HFFc6 (cell line): ENCODE measurements around the gene HS3ST4. TPM values are rescaled to one million over a fixed set of nuclear protein-coding genes. Genes with fewer than 3 reads are reported as not detected.

Source experiments
- DNase-seq: peaks from one replicate; pipeline ENCODE4 v3.0.0-alpha.2; 2018
- H3K27ac Mint-ChIP-seq: 2 replicates; pipeline ENCODE4 v1.8.0; 2020; ENCODE audit warnings: mild to moderate bottlenecking, mixed read lengths
- H3K27me3 Mint-ChIP-seq: 2 replicates; pipeline ENCODE4 v1.8.0; 2021; ENCODE audit warnings: mild to moderate bottlenecking, moderate library complexity, mixed read lengths; ENCODE audit not compliant: insufficient read depth
- H3K36me3 Mint-ChIP-seq: 2 replicates; pipeline ENCODE4 v1.8.0; 2021; ENCODE audit warnings: low read depth, mixed read lengths
- H3K4me1 Mint-ChIP-seq: 2 replicates; pipeline ENCODE4 v1.8.0; 2020; ENCODE audit warnings: low read depth, mixed read lengths
- H3K4me3 Mint-ChIP-seq: 2 replicates; pipeline ENCODE4 v1.8.0; 2020; ENCODE audit warnings: mild to moderate bottlenecking, moderate library complexity, mixed read lengths
- H3K9me3 Mint-ChIP-seq: 2 replicates; pipeline ENCODE4 v1.8.0; 2020; ENCODE audit warnings: mild to moderate bottlenecking, mixed read lengths
- long read RNA-seq: library from polyadenylated mRNA; unstranded; transcript quantifications from one replicate; pipeline ENCODE4 v2.0.0, GENCODE V29; 2019
- total RNA-seq, 6 experiments: library from RNA; stranded (reverse); fragmentation: NEBNext Ultra II Directional; extraction: Animal tissue kit (Norgen Biotek cat#: 25700); gene quantifications; 2 replicates in 1 of 6; 3 replicates in 5 of 6; pipeline ENCODE4 v1.2.3, GENCODE V29; 2021
- TF ChIP-seq, protein P1 (sequence below): fragments of 200-600 bp; sonication (generic); IDR thresholded peaks from 2 replicates; pipeline ENCODE4 v1.5.0; 2021; ENCODE audit warnings: antibody characterized with exemption, mild to moderate bottlenecking

HS3ST4 gene
- not detected for total RNA-seq
- long read RNA-seq, result 0 reads

DNA sequence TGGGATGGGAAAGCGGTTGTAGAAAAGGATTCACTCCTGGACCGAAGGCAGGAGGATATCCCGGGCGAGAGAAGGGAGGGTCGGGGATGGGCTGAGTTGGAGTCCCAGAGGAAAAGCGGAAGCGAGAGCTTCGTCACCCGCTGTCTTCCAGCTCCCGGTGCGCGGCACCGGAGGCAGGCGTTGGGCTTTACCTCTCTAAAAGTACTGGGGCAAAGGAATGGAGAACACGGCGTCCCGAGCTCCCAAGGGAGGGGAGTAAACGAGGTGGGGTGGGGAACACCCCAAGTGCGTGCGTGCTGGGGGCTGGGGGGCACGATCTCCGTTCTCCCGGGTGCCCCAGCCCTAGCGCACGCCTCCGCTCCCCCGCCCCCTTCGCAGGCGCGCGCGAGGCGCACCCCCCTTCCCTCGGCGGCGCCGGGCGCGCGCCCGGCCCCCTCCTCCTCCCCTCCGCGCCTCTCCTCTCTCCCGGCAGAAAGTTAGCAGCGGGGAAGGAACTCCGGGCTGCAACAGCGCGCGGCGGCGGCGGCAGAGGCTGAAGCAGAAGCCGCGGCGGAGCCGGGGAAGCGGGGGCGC is at the start of gene HS3ST4:
Gene HS3ST4, plus strand, starts transcription at position 441 of the 573 bp plus-strand sequence.
- Mint-ChIP-seq H3K4me3 (no peak within 1 kb of the TSS), H3K9me3 (no peaks in the 10 kb centered on the region), H3K27ac (no peak within 1 kb of the TSS), H3K4me1 (no peaks in the 10 kb centered on the region), H3K36me3 (no peaks in the 10 kb centered on the region), H3K27me3 (peaks cover 22% of the 10 kb centered on the region; the same call in 1 of the 2 replicates)
- TF ChIP-seq, protein P1, sequence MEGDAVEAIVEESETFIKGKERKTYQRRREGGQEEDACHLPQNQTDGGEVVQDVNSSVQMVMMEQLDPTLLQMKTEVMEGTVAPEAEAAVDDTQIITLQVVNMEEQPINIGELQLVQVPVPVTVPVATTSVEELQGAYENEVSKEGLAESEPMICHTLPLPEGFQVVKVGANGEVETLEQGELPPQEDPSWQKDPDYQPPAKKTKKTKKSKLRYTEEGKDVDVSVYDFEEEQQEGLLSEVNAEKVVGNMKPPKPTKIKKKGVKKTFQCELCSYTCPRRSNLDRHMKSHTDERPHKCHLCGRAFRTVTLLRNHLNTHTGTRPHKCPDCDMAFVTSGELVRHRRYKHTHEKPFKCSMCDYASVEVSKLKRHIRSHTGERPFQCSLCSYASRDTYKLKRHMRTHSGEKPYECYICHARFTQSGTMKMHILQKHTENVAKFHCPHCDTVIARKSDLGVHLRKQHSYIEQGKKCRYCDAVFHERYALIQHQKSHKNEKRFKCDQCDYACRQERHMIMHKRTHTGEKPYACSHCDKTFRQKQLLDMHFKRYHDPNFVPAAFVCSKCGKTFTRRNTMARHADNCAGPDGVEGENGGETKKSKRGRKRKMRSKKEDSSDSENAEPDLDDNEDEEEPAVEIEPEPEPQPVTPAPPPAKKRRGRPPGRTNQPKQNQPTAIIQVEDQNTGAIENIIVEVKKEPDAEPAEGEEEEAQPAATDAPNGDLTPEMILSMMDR, result no peak
- no peak for DNase-seq

DNA sequence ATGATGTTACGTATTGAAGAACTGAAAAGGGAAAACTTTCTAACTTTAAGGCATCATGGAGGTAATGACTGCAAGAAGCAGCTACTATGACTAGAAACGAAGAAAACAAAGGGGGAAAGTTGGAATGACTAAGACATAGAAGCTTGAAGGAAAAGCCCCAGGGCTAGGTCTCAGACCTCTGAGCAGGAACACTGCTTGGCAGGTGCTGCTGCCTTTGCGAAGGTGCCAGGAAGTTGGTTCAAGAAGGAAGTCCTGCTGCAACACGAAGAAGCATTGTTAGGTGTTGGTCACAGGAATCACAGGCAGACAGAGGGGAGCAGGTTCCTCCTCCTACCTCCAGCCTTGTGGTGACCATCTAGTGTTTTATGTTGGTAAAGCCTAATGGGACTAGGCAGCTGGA is 48.1 kb upstream of the HS3ST4 start:
- H3K4me3 Mint-ChIP-seq, result no peak overlapping the region
- H3K36me3 Mint-ChIP-seq, result no peaks in the 10 kb centered on the region
- no peak for DNase-seq
- no peak overlapping the region for H3K27ac Mint-ChIP-seq
- no peaks in the 10 kb centered on the region for H3K4me1 Mint-ChIP-seq
- no peaks in the 10 kb centered on the region for H3K27me3 Mint-ChIP-seq
- TF ChIP-seq, protein P1, result no peak
- peaks cover 17% of the 10 kb centered on the region for H3K9me3 Mint-ChIP-seq

DNA sequence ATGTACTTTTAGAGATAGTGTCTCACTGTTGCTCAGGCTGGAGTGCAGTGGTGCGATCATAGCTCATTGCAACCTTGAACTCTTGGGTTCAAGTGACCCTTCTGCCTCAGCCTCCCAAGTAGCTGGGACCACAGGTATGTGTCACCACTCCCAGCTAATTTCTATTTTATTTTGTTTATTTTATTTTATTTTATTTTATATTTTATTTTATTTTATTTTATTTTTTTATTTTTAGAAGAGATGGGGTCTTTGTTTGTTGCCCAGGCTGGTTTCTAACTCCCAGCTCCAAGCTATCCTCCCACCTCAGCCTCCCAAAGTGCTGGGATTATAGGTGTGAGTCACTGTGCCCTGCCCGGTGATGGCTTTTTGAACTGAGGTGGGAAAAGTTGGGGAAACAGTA is 35.1 kb upstream of the HS3ST4 start:
- Mint-ChIP-seq H3K4me3 (no peak overlapping the region), H3K4me1 (no peaks in the 10 kb centered on the region), H3K27ac (no peak overlapping the region), H3K36me3 (peaks cover 4% of the 10 kb centered on the region; the same call in 1 of the 2 replicates), H3K27me3 (no peaks in the 10 kb centered on the region; the same call in none of the 2 replicates), H3K9me3 (peaks cover 61% of the 10 kb centered on the region)
- TF ChIP-seq, protein P1, result no peak
- DNase-seq, result no peak

DNA sequence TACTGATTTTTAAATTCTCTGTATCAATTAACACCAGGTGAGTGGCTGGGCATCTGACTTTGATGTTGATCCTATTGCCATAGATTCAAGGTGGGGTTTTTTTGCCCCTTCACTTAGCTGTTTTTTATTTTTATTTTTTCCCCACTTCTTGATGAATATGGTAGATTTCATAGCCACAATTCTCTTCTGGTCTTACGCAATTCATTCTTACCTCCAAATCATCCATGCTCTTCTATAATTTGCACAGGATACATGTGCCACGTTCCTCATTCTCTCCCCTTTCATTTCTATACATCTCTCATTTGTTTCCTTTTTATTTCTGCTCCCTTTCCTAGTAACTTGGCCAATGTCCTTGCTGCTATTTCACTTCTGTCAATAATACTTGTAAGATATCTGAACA is 14.9 kb upstream of the HS3ST4 start:
- Mint-ChIP-seq H3K36me3 (no peaks in the 10 kb centered on the region), H3K27ac (no peak overlapping the region), H3K27me3 (no peaks in the 10 kb centered on the region), H3K4me1 (no peaks in the 10 kb centered on the region), H3K4me3 (no peak overlapping the region), H3K9me3 (no peaks in the 10 kb centered on the region; the same call in 1 of the 2 replicates)
- TF ChIP-seq, protein P1, result no peak
- no peak for DNase-seq

DNA sequence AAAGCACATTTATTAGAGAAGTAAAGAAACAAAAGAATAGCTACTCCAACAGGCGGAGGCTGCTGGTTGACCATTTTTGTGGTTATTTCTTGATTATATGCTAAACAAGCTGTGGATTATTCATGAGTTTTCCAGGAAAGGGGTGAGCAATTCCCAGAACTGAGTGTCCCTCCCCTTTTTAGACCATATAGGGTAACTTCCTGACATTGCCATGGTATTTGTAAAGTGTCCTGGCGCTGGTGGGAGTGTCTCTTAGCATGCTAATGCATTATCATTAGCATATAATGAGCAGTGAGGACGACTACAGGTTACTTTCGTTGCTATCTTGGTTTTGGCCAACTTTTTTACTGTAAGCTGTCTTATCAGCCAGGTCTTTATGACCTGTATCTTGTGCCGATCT is 12.2 kb upstream of the HS3ST4 start:
- no peak overlapping the region for H3K4me3 Mint-ChIP-seq
- DNase-seq, result no peak
- no peaks in the 10 kb centered on the region for H3K27me3 Mint-ChIP-seq
- no peaks in the 10 kb centered on the region for H3K36me3 Mint-ChIP-seq
- TF ChIP-seq, protein P1, result no peak
- H3K4me1 Mint-ChIP-seq, result no peaks in the 10 kb centered on the region
- no peaks in the 10 kb centered on the region for H3K9me3 Mint-ChIP-seq
- H3K27ac Mint-ChIP-seq, result no peak overlapping the region
